ENCODE results near the gene TRNP1. TPM values are rescaled to one million over a fixed set of nuclear protein-coding genes. Genes with fewer than 3 reads are reported as not detected.

TRNP1 gene
- total RNA-seq, 1 donor from 2014 or later = 15.3 TPM

DNA sequence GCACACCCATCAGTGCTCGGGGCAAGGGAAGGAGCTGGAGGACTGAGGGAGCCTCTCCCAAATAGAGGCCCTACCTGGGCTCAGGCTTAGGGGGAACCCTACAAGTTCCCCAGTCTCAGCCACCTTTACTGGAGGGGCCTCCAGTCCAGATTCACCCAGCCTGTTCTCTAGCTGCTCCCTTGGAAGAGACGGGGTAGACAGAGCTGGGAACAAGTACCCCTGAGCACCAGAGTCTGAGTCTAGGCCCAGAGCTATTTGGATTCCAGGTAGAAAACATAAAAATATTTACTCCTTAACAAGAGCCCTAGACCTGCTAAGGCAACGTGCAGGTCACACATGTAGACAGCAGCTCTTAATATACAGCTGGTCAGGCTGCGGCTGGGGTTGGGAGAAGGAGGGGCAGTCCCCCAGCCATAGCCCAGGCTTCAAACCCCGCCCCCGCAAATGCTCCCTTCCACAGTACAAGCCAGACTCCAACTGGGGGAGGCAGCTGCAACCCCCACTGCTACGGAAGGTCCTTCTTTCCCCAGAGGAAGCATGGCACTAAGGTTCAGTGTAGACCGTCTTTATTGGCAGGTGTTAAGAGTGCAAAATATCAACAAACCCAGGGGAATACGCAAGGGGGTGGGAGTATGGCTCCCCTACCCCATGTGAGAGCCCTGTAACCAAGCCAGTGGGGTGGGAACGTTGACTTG, 11.1 kb downstream of the TRNP1 start:
- intact Hi-C loops (cut with DNase I) = no loop called here

DNA sequence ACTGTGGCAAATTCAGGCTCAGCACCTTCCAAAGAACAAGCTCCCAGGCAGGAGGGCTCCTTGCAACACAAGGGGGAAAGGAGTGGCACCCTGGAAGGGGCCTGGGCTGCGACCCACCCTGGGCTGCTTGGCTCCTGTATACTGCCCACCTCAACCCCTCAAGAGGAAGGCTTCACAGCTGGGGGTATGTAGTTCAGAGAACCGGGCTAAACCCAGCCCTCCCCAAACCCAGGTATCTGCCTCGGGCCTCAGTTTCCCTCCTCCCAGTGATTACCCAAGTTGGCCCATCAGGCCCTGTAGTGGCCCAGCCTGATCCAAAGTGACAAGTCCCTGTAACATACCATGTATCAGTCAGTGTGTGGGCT, 11.7 kb downstream of the TRNP1 start:
- intact Hi-C loops (cut with DNase I) = no loop called here

More for the DNA sequence above, 11.1 kb downstream of the TRNP1 start:
- H3K27ac ChIP-seq = peak overlapping the region; percentile 67
- peaks cover 9% of the 10 kb centered on the region for H3K36me3 ChIP-seq
- ATAC-seq = peak; percentile 7 to 26
- no peaks in the 10 kb centered on the region for H3K9me3 ChIP-seq
- peaks cover 75% of the 10 kb centered on the region for H3K4me1 ChIP-seq
- TF ChIP-seq, protein P1, sequence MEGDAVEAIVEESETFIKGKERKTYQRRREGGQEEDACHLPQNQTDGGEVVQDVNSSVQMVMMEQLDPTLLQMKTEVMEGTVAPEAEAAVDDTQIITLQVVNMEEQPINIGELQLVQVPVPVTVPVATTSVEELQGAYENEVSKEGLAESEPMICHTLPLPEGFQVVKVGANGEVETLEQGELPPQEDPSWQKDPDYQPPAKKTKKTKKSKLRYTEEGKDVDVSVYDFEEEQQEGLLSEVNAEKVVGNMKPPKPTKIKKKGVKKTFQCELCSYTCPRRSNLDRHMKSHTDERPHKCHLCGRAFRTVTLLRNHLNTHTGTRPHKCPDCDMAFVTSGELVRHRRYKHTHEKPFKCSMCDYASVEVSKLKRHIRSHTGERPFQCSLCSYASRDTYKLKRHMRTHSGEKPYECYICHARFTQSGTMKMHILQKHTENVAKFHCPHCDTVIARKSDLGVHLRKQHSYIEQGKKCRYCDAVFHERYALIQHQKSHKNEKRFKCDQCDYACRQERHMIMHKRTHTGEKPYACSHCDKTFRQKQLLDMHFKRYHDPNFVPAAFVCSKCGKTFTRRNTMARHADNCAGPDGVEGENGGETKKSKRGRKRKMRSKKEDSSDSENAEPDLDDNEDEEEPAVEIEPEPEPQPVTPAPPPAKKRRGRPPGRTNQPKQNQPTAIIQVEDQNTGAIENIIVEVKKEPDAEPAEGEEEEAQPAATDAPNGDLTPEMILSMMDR (IDR thresholded peaks at IDR 0.05) = no peak
- no peaks in the 10 kb centered on the region for H3K27me3 ChIP-seq (ENCODE audit: low read depth)
- no peak overlapping the region for H3K4me3 ChIP-seq
- peak; percentile 61 for DNase-seq

DNA sequence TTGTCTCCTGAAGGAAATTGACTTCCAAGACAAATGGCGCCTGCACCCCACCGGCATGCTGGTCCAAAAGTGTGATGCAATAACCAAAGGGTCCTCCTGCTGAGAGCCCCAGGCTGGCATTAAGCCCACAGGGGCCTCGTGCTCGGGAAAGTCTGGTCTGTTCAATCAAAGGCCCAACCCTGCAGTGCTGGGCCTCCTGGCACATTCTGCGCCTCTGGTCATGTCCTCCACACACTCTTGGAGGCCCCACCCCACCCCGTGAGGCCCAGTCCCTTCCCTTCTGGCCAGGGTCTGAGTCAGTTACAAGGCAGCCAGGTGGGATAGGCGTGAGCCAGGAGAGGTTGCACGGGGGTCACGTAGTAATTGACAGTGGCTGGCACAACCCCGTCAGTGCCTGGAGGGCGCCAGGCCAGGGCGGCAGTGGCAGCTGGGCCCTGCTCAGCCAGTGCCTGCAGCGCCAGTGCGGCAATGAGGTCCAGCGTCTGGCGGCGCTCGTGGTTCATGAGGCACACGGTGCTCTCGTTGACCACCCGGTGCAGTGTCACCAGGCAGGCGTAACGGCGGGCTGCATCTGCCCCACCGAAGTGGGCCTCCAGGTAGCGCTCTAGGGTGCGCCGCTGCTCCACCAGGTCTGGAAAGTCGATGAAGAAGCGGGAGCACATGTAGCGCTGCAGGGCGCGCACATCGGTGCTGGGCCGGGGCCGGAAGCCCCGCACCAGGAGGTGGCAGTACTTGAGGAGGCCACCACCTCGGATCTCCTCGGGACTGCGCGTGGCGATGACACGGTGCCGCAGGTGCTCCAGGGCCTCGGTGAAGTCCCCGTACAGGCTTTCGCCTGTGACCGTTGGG, 12.4 kb downstream of the TRNP1 start:
- peak; percentile 3 to 43 for ATAC-seq
- peaks cover 74% of the 10 kb centered on the region for H3K4me1 ChIP-seq

More for the DNA sequence above, 11.7 kb downstream of the TRNP1 start:
- peaks cover 73% of the 10 kb centered on the region for H3K4me1 ChIP-seq
- no peaks in the 10 kb centered on the region for H3K27me3 ChIP-seq (ENCODE audit: low read depth)
- no peak overlapping the region for H3K4me3 ChIP-seq
- ATAC-seq (no peak), DNase-seq (no peak)
- no peaks in the 10 kb centered on the region for H3K9me3 ChIP-seq
- peaks cover 9% of the 10 kb centered on the region for H3K36me3 ChIP-seq
- peak overlapping the region; percentile 67 for H3K27ac ChIP-seq
- TF ChIP-seq, protein P1 (IDR thresholded peaks at IDR 0.05) = no peak

DNA sequence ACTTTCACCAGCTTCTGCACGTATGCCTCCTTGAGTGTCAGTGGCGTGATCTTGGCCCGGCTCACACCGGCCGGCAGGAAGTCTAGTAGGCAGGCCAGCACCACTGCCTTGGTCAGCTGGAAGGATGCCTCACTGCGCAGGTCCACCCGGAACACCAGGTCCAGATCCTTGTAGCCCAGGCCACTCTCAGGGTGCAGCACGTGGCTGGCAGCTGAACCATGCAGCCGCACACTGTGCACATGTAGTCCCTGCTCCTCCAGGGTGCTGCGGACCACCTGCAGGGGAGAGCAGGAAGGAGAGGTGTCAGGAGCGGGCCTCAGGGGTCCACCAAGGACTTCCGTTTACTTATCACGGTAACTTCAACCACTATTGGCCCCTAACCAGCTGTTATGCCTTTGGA, 13.2 kb downstream of the TRNP1 start:
- H3K27me3 ChIP-seq (ENCODE audit: low read depth) = no peaks in the 10 kb centered on the region
- TF ChIP-seq, protein P1 (IDR thresholded peaks at IDR 0.05) = no peak
- H3K36me3 ChIP-seq = peaks cover 9% of the 10 kb centered on the region
- ATAC-seq = no peak
- H3K27ac ChIP-seq = peak overlapping the region; percentile 67
- H3K9me3 ChIP-seq = no peaks in the 10 kb centered on the region
- H3K4me1 ChIP-seq = peaks cover 68% of the 10 kb centered on the region
- intact Hi-C loops (cut with DNase I) = no loop called here
- DNase-seq = peak; percentile 68
- no peak overlapping the region for H3K4me3 ChIP-seq

More for the DNA sequence above, 12.4 kb downstream of the TRNP1 start:
- intact Hi-C loops (cut with DNase I) = no loop called here
- Histone ChIP-seq H3K4me3 (no peak overlapping the region), H3K9me3 (no peaks in the 10 kb centered on the region), H3K36me3 (peaks cover 9% of the 10 kb centered on the region), H3K27ac (peak overlapping the region; percentile 67), H3K27me3 (ENCODE audit: low read depth) (no peaks in the 10 kb centered on the region)
- peak; percentile 81 for DNase-seq
- TF ChIP-seq, protein P1 (IDR thresholded peaks at IDR 0.05) = no peak

DNA sequence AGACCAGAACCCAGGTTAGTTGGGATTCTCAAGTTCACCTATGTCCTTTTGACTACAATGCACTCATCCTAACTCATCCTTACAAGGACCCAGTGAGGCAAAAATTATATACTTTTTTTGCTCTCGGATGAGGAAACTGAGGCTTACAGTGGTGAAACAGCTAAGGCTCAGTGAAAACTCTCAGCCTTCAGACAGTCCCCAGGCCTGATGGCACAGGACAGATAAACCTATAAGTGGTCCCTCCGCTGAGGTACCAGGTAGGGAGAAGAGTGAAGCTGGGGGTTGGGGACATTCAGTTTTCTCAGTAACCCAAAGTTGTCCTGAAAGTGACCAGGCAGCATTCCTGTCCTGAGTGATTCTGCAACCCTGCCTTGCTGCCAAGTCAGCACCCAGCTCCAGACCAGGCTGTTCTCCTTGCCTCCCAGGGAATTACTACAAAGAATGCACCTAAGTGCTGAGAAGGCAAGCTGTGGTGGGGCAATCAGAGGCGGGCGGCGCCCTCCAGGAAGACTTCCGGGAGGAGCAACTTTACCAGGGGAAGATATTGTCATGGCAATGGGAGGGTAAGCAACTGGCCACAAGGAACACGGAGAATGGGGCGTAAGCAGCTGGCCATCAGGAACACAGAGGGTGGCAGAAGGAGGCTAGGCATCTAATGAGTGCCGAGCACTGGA, 14.6 kb downstream of the TRNP1 start:
- Histone ChIP-seq H3K27me3 (ENCODE audit: low read depth) (no peaks in the 10 kb centered on the region), H3K27ac (peak overlapping the region; percentile 84), H3K9me3 (no peaks in the 10 kb centered on the region), H3K4me3 (no peak overlapping the region), H3K36me3 (peaks cover 9% of the 10 kb centered on the region), H3K4me1 (peaks cover 57% of the 10 kb centered on the region)
- DNase-seq (peak; percentile 90), ATAC-seq (peak; percentile 69 to 71)
- intact Hi-C loops (cut with DNase I) = no loop called here
- TF ChIP-seq, protein P1 (IDR thresholded peaks at IDR 0.05) = no peak
